HG02571 (cell line): Measurements from ENCODE around the gene PIK3R4.

ENCODE experiments used
- ATAC-seq: cut with Tn5 transposase; IDR thresholded peaks from one replicate; pipeline ENCODE4 v1.9.1; 2021; ENCODE audit warnings: mild to moderate bottlenecking, moderate library complexity; ENCODE audit not compliant: unreplicated experiment

The PIK3R4 gene

GRCh38 chr3:130743354-130743753, 3.3 kb downstream of the PIK3R4 start:
- no peak for ATAC-seq

- no peak for ATAC-seq
Observed at GRCh38 chr3:130741946-130742610, 4.6 kb downstream of the PIK3R4 start.

GRCh38 chr3:130739848-130740247, 6.8 kb downstream of the PIK3R4 start:
- ATAC-seq, result no peak

GRCh38 chr3:130738241-130738640, 8.4 kb downstream of the PIK3R4 start:
- no peak for ATAC-seq

GRCh38 chr3:130737622-130738021, 9.0 kb downstream of the PIK3R4 start:
- ATAC-seq, result no peak

- ATAC-seq, result no peak
Observed at GRCh38 chr3:130733236-130733875, 13.3 kb downstream of the PIK3R4 start.

GRCh38 chr3:130732501-130732900, 14.1 kb downstream of the PIK3R4 start:
- ATAC-seq, result no peak

- no peak for ATAC-seq
Observed at GRCh38 chr3:130731817-130732216, 14.8 kb downstream of the PIK3R4 start.

GRCh38 chr3:130729154-130729553, 17.5 kb downstream of the PIK3R4 start:
- ATAC-seq, result no peak

- ATAC-seq, result no peak
Observed at GRCh38 chr3:130728037-130728436, 18.6 kb downstream of the PIK3R4 start.

- ATAC-seq, result no peak
Observed at GRCh38 chr3:130725746-130726145, 20.9 kb downstream of the PIK3R4 start.

GRCh38 chr3:130715616-130716015, 31.0 kb downstream of the PIK3R4 start:
- ATAC-seq, result no peak

- no peak for ATAC-seq
Observed at GRCh38 chr3:130712718-130713423, 33.8 kb downstream of the PIK3R4 start.

- ATAC-seq, result no peak
Observed at GRCh38 chr3:130711565-130712324, 34.9 kb downstream of the PIK3R4 start.

- no peak for ATAC-seq
Observed at GRCh38 chr3:130709671-130710070, 37.0 kb downstream of the PIK3R4 start.

- no peak for ATAC-seq
Observed at GRCh38 chr3:130707902-130708601, 38.6 kb downstream of the PIK3R4 start.

- no peak for ATAC-seq
Observed at GRCh38 chr3:130705501-130705900, 41.1 kb downstream of the PIK3R4 start.

- no peak for ATAC-seq
Observed at GRCh38 chr3:130702985-130703384, 43.6 kb downstream of the PIK3R4 start.

- ATAC-seq, result no peak
Observed at GRCh38 chr3:130700541-130700940, 46.1 kb downstream of the PIK3R4 start.

- no peak for ATAC-seq
Observed at GRCh38 chr3:130699765-130700164, 46.9 kb downstream of the PIK3R4 start.

GRCh38 chr3:130693314-130693713, 53.3 kb downstream of the PIK3R4 start:
- ATAC-seq, result no peak
